SK-N-SH treated with all-trans-retinoic acid at 6 μM for 48 hours (cell line): ENCODE measurements around the gene ARF4.
"Not testable (repeated sequence)": the region's sequence is repeated elsewhere in the genome, so short reads cannot be mapped to it uniquely, and the experiment has no call there.

Experiments
- ATAC-seq: fragments of 200-7000 bp; cut with Tn5 transposase; 3 replicates; pipeline ENCODE4 v1.9.1; 2020; ENCODE audit warnings: mild to moderate bottlenecking, moderate library complexity
- ARNTL ChIP-seq: fragments of 450-650 bp; formaldehyde crosslinking; IDR thresholded peaks from 2 replicates; pipeline ENCODE4 v1.5.0; 2020; ENCODE audit warnings: low read depth, mild to moderate bottlenecking, moderate library complexity, borderline replicate concordance
- BACH2 ChIP-seq: fragments of 250-450 bp; sonication (Bioruptor Pico); IDR thresholded peaks from 2 replicates; pipeline ENCODE4 v1.9.0; 2021; ENCODE audit warnings: mild to moderate bottlenecking, borderline replicate concordance
- CREB5 ChIP-seq: fragments of 250-450 bp; sonication (Bioruptor Pico); IDR thresholded peaks from 2 replicates; pipeline ENCODE4 v1.5.1; 2020; ENCODE audit warnings: low read depth, mild to moderate bottlenecking, moderate library complexity
- CSDC2 ChIP-seq: fragments of 250-450 bp; sonication (Bioruptor Pico); IDR thresholded peaks from 2 replicates; pipeline ENCODE4 v1.5.0; 2020; ENCODE audit warnings: mild to moderate bottlenecking, moderate library complexity
- CSRNP3 ChIP-seq: fragments of 250-450 bp; sonication (Bioruptor Pico); IDR thresholded peaks from 2 replicates; pipeline ENCODE4 v1.5.1; 2021; ENCODE audit warnings: mild to moderate bottlenecking, moderate library complexity
- ESRRG ChIP-seq: fragments of 250-450 bp; sonication (Bioruptor Pico); IDR thresholded peaks from 2 replicates; pipeline ENCODE4 v1.6.1; 2021; ENCODE audit warnings: mild to moderate bottlenecking
- GLIS3 ChIP-seq: fragments of 250-450 bp; sonication (Bioruptor Pico); IDR thresholded peaks from 2 replicates; pipeline ENCODE4 v1.5.0; 2020; ENCODE audit warnings: mild to moderate bottlenecking, moderate library complexity
- ISL1 ChIP-seq: fragments of 250-450 bp; sonication (Bioruptor Pico); IDR thresholded peaks from 2 replicates; pipeline ENCODE4 v2.1.2; 2022; ENCODE audit warnings: mild to moderate bottlenecking, moderate library complexity
- PATZ1 ChIP-seq: fragments of 250-450 bp; sonication (Bioruptor Pico); IDR thresholded peaks from 2 replicates; pipeline ENCODE4 v1.8.0; 2020; ENCODE audit warnings: mild to moderate bottlenecking, moderate library complexity, borderline replicate concordance
- POU6F1 ChIP-seq: fragments of 250-450 bp; sonication (Bioruptor Pico); IDR thresholded peaks from 2 replicates; pipeline ENCODE4 v1.8.0; 2021; ENCODE audit warnings: low read depth, mild to moderate bottlenecking, moderate library complexity, borderline replicate concordance
- PPARA ChIP-seq: fragments of 250-450 bp; sonication (Bioruptor Pico); IDR thresholded peaks from 2 replicates; pipeline ENCODE4 v1.5.0; 2020; ENCODE audit warnings: mild to moderate bottlenecking, borderline replicate concordance
- RARB ChIP-seq: fragments of 250-450 bp; sonication (Bioruptor Pico); IDR thresholded peaks from 2 replicates; pipeline ENCODE4 v1.8.0; 2021; ENCODE audit warnings: mild to moderate bottlenecking, moderate library complexity
- SNAI2 ChIP-seq: fragments of 250-450 bp; sonication (Bioruptor Pico); IDR thresholded peaks from 2 replicates; pipeline ENCODE4 v1.5.0; 2020; ENCODE audit warnings: mild to moderate bottlenecking, moderate library complexity
- TOX ChIP-seq: fragments of 250-450 bp; sonication (Bioruptor Pico); IDR thresholded peaks from 2 replicates; pipeline ENCODE4 v1.8.0; 2021; ENCODE audit warnings: mild to moderate bottlenecking, moderate library complexity, borderline replicate concordance
- TSHZ2 ChIP-seq: fragments of 250-450 bp; sonication (Bioruptor Pico); IDR thresholded peaks from 2 replicates; pipeline ENCODE4 v1.5.0; 2020; ENCODE audit warnings: mild to moderate bottlenecking, moderate library complexity
- ZFP3 ChIP-seq: fragments of 250-450 bp; sonication (Bioruptor Pico); IDR thresholded peaks from 2 replicates; pipeline ENCODE4 v1.5.0; 2020; ENCODE audit warnings: mild to moderate bottlenecking, moderate library complexity
- ZFP30 ChIP-seq: fragments of 450-650 bp; formaldehyde crosslinking; IDR thresholded peaks from 2 replicates; pipeline ENCODE4 v1.5.0; 2022; ENCODE audit warnings: mild to moderate bottlenecking, moderate library complexity
- ZNF565 ChIP-seq: fragments of 450-650 bp; formaldehyde crosslinking; conservative IDR thresholded peaks from 2 replicates; pipeline ENCODE4 v1.5.0; 2020; ENCODE audit warnings: low read depth, mild to moderate bottlenecking, moderate library complexity
- ZNF70 ChIP-seq: fragments of 450-650 bp; formaldehyde crosslinking; IDR thresholded peaks from 2 replicates; pipeline ENCODE4 v1.5.0; 2020; ENCODE audit warnings: mild to moderate bottlenecking, moderate library complexity
- ZNF8 ChIP-seq: fragments of 450-650 bp; formaldehyde crosslinking; IDR thresholded peaks from 2 replicates; pipeline ENCODE4 v1.5.0; 2020; ENCODE audit warnings: mild to moderate bottlenecking, moderate library complexity

ARF4 gene

GRCh38 chr3:57617739-57618138, 20.6 kb upstream of the ARF4 start:
- no peak for ATAC-seq
- peak; percentile 70 for TF ChIP-seq ZNF8
- no peak for TF ChIP-seq ZNF565

GRCh38 chr3:57616233-57616632, 19.1 kb upstream of the ARF4 start:
- no peak for ATAC-seq
- TF ChIP-seq SNAI2 (CRISPR knock-in tag) (no peak), ZNF8 (no peak), CSRNP3 (CRISPR knock-in tag) (no peak), ISL1 (CRISPR knock-in tag) (no peak)

- ATAC-seq, result not testable (repeated sequence)
Measured at GRCh38 chr3:57611870-57612269, 14.7 kb upstream of the ARF4 start.

GRCh38 chr3:57605683-57606082, 8.5 kb upstream of the ARF4 start:
- no peak for ATAC-seq

GRCh38 chr3:57604971-57605370, 7.8 kb upstream of the ARF4 start:
- no peak for ATAC-seq
- no peak for TF ChIP-seq TOX (CRISPR knock-in tag)
- TF ChIP-seq CSDC2 (CRISPR knock-in tag), result no peak
- no peak for TF ChIP-seq PPARA (CRISPR knock-in tag)
- no peak for TF ChIP-seq BACH2
- no peak for TF ChIP-seq RARB (CRISPR knock-in tag)
- TF ChIP-seq GLIS3 (CRISPR knock-in tag), result no peak
- TF ChIP-seq TSHZ2 (CRISPR knock-in tag), result no peak
- TF ChIP-seq ZFP30 (CRISPR knock-in tag), result no peak
- no peak for TF ChIP-seq CREB5 (CRISPR knock-in tag)
- no peak for TF ChIP-seq ZNF70 (CRISPR knock-in tag)
- TF ChIP-seq ISL1 (CRISPR knock-in tag), result no peak
- no peak for TF ChIP-seq ESRRG (CRISPR knock-in tag)
- no peak for TF ChIP-seq POU6F1 (CRISPR knock-in tag)
- no peak for TF ChIP-seq ZNF565

More at GRCh38 chr3:57605683-57606082, 8.5 kb upstream of the ARF4 start:
- TF ChIP-seq ZFP30 (CRISPR knock-in tag) (peak; percentile 90), GLIS3 (CRISPR knock-in tag) (no peak)

GRCh38 chr3:57600195-57600594, 3.1 kb upstream of the ARF4 start:
- TF ChIP-seq GLIS3 (CRISPR knock-in tag), result no peak
- TF ChIP-seq ZNF70 (CRISPR knock-in tag), result no peak
- TF ChIP-seq TOX (CRISPR knock-in tag), result no peak
- no peak for TF ChIP-seq RARB (CRISPR knock-in tag)
- TF ChIP-seq PPARA (CRISPR knock-in tag), result no peak
- no peak for TF ChIP-seq ZNF8
- no peak for TF ChIP-seq ARNTL (CRISPR knock-in tag)
- no peak for TF ChIP-seq PATZ1 (CRISPR knock-in tag)
- no peak for TF ChIP-seq CREB5 (CRISPR knock-in tag)
- TF ChIP-seq TSHZ2 (CRISPR knock-in tag), result no peak
- no peak for TF ChIP-seq ZFP3
- no peak for ATAC-seq
